NCI-H2029 (cell line): ENCODE measurements around the gene PNPLA5.

Source experiments
- DNase-seq: peaks from one replicate; lab custom pipeline; 2025; lab: John Stamatoyannopoulos, UW

The PNPLA5 gene

GRCh38 chr22:43854786-43855271, 37.0 kb downstream of the PNPLA5 start:
- DNase-seq, result no peak

- no peak for DNase-seq
Measured at GRCh38 chr22:43854121-43854785, 37.6 kb downstream of the PNPLA5 start.

DNA sequence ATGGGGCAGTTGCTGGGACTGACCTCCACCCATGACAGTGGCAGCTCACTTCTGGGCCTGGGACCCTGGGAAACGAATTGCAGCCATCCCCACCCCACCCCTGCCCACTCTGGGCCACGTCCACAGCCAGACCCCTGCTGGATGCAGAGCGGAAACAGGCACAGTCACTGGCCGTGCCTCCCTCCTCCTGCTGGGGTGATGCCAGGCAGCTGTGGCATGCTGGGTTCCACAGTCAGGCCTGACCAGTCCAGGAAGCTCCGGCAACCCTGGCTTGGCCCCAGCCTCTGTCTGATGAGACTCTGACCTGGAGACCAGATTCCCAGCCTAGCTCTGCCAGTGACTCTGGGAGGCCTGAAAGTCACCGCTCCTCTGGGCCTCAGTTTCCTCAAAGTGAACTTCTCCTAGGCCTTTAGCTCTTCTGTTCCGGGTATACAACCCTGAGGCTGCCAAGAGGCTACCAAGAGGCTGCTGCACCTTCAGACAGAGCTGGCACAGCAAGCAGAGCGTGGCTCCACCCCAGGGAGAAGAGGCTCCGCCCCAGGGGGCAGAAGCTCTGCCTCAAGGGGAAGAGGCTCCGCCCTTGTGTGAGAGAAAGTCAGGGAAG, 38.4 kb downstream of the PNPLA5 start:
- peak; percentile 21 for DNase-seq

GRCh38 chr22:43852573-43853327, 39.1 kb downstream of the PNPLA5 start:
- DNase-seq, result no peak

DNA sequence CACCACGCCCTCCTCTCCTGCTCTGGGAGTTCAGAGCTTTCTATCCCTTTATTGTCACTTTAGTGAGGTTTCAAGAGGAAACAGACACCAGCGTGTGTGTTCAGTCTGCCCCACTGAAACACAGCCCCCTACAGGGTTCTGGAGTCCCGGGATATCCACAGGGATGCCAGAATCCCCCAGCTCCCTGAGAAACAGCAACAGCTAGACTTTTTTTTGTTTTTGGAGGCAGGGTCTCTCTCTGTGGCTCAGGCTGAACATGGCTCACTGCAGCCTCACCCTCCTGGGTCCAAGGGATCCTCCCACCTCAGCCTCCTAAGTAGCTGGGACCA, 39.9 kb downstream of the PNPLA5 start:
- DNase-seq, result no peak

- DNase-seq, result no peak
Measured at GRCh38 chr22:43851058-43851978, 40.5 kb downstream of the PNPLA5 start.

DNA sequence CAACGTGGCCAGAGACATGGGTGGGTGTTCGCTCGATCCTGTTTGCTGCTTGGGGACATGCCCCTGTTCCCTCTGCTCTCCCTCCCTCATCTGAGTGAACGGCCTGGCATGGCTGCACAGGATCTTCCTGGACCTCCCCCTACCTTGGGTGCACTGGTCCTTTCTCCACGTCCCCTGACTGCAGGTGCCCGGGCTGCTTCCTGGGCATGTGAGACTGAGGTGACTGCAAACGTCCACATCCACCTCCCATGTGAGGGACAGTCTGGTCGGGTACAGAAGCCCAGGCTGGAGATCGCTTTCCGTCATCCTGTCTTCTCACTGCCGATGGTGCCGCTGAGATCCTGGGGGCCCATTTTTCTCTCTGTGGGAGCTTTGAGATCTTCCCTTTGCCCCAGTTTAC, 41.3 kb downstream of the PNPLA5 start:
- no peak for DNase-seq

DNA sequence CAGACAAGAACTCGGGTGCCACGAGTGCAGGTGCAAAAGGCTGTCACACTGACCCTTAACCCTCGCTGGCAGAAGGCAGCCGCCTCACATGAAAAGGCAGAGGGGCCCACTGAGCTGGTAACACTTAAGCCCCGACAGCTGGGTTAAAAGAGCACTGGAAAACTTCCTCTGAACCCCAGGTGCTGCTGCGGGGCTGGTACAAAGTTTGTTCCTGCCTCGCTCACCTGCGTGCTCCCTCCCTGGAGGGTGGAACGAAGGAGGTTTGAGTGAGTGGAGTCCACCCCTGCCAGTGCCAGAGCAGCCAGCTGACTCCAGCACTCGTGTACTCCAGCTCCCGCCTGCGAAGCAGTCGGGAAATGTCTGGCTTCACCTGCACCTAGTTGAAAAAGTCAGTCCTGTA, 42.1 kb downstream of the PNPLA5 start:
- no peak for DNase-seq

GRCh38 chr22:43848366-43849171, 43.2 kb downstream of the PNPLA5 start:
- DNase-seq, result peak; percentile 62

- DNase-seq, result no peak
Measured at GRCh38 chr22:43847376-43848289, 44.2 kb downstream of the PNPLA5 start.

DNA sequence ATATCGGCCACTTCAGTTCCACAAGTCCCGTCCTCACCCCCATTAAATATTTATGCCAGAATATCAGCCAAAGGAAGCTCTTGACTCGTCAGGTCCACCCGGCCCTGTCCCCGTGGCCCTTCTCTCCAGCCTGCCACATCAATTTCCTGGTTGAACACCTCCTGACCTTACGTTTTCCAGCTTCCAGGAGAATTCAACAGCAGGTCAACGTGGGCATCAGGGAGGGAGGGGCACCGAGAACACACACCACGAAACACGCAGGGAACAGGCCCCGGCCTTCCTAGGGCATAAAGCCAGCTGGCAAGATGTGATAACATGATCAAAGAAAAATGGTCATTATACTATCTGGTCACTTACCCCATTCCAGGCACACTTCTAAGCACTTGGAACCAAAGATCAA, 44.8 kb downstream of the PNPLA5 start:
- no peak for DNase-seq

- no peak for DNase-seq
Measured at GRCh38 chr22:43845981-43846380, 45.8 kb downstream of the PNPLA5 start.

- no peak for DNase-seq
Measured at GRCh38 chr22:43844560-43845545, 47.0 kb downstream of the PNPLA5 start.

GRCh38 chr22:43843783-43844530, 47.9 kb downstream of the PNPLA5 start:
- DNase-seq, result no peak

DNA sequence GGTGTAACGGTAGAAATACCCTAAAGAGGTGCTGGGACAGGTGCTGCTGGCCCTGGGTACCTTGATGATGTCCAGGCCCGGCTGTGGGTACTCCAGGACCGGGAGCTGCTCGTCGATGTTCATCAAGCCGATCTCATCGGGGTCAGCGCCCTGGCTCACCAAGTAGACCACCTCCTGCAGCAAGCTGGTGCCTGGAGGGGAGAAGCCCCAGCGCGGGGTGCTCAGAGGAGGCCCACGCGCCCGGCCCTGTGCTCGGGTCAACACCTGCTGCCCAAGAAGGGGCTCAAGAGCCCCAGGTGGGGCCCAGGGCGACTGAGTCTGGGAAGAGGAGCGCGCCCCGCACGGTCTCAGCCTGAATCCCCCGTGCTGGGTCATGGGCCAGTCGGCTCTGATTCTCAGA, 50.1 kb downstream of the PNPLA5 start:
- no peak for DNase-seq

DNA sequence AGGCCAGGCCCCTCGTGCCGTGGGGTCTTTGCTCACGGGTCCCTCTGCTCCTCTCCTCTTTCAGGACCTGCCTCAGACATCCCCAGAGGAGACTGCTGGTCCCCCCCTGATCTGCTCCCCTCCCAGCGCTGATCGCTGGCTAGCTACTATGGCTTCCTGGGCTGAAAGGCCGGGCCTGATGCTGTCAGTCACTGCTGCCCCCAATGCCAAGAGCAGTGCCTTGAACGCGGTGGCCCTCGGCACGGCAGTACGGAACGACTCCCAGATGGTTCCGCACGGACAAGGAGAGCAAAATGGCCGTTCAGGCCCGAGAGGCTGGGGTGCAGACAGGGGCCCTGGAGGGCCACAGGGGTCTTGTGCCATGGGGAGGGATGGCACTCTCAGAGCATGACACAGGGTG, 51.0 kb downstream of the PNPLA5 start:
- no peak for DNase-seq

- no peak for DNase-seq
Measured at GRCh38 chr22:43840431-43840830, 51.4 kb downstream of the PNPLA5 start.

- DNase-seq, result no peak
Measured at GRCh38 chr22:43839781-43840180, 52.0 kb downstream of the PNPLA5 start.
